ENCODE measurements around the gene DNAJC16.

DNA sequence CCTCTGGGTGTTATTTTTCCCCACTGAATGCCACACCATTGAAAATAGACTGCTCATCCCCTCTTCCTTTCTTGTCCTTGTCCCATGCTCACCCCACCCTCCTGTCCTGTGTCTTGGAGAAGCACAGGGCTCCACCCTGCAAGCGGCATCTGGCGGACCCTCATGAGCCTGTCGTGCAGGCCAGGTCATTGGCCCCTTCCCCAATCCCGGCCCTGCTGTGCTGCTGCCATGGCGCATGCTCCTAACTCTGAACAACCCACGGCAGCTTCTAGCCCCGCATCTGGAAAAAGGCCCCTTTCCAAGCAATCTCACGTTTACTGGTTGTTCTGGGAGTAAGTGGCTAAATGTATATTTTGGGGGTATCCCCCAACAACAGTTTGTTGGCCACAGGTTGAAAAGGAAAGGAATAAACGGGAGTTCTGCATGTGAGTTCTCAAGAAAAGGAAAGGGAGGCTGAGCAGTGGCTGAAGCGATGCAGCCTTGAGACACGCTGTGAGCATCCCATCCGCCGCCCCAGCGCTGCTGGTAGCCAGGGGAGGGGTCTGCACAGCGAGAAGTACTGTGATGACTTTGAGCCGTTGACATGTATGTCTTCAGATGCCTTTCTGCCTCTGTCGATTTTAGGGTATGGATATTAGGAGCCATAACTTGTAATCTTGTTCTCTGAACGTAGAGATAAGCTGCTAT is 41.9 kb downstream of the DNAJC16 start:
- TF ChIP-seq, protein P1, sequence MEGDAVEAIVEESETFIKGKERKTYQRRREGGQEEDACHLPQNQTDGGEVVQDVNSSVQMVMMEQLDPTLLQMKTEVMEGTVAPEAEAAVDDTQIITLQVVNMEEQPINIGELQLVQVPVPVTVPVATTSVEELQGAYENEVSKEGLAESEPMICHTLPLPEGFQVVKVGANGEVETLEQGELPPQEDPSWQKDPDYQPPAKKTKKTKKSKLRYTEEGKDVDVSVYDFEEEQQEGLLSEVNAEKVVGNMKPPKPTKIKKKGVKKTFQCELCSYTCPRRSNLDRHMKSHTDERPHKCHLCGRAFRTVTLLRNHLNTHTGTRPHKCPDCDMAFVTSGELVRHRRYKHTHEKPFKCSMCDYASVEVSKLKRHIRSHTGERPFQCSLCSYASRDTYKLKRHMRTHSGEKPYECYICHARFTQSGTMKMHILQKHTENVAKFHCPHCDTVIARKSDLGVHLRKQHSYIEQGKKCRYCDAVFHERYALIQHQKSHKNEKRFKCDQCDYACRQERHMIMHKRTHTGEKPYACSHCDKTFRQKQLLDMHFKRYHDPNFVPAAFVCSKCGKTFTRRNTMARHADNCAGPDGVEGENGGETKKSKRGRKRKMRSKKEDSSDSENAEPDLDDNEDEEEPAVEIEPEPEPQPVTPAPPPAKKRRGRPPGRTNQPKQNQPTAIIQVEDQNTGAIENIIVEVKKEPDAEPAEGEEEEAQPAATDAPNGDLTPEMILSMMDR (IDR thresholded peaks at IDR 0.05), result no peak
- TF ChIP-seq POLR2AphosphoS5 (IDR thresholded peaks at IDR 0.05) (no peak), EP300 (IDR thresholded peaks at IDR 0.05) (no peak)

Data from sigmoid colon (tissue), 4 donors.